ENCODE results near the gene SUOX.

- no peak for TF ChIP-seq CTCF (IDR thresholded peaks at IDR 0.05; ENCODE audit: borderline replicate concordance, extremely low read depth, low read length, poor library complexity, severe bottlenecking)
- no peak for TF ChIP-seq EZH2 (IDR thresholded peaks at IDR 0.05; ENCODE audit: borderline replicate concordance, low read depth, low read length, severe bottlenecking)
Measured at GRCh38 chr12:55969356-55969755, 27.7 kb upstream of the SUOX start.

Data from DND-41 (cell line).